WERI-Rb-1 (cell line): ENCODE results near the gene CTXND1.
A peak's percentile ranks its signal among the peaks of the same experiment; 100 is the strongest.
"Not testable (repeated sequence)": the region's sequence is repeated elsewhere in the genome, so short reads cannot be mapped to it uniquely, and the experiment has no call there.

Experiments
- DNase-seq: peaks from one replicate; pipeline ENCODE4 v3.0.0-alpha.2; 2020
- H3K27ac ChIP-seq: fragments of 250-450 bp; sonication (Bioruptor Pico); 2 replicates; pipeline ENCODE4 v1.5.1; 2020; ENCODE audit warnings: mild to moderate bottlenecking, moderate library complexity
- H3K27me3 ChIP-seq: fragments of 250-450 bp; sonication (Bioruptor Pico); 2 replicates; pipeline ENCODE4 v1.5.1; 2021; ENCODE audit warnings: mild to moderate bottlenecking, low read depth, moderate library complexity; ENCODE audit not compliant: insufficient read depth, severe bottlenecking
- H3K36me3 ChIP-seq: fragments of 250-450 bp; sonication (Bioruptor Pico); 2 replicates; pipeline ENCODE4 v1.5.1; 2020; ENCODE audit warnings: mild to moderate bottlenecking, moderate library complexity
- H3K4me3 ChIP-seq: 2 replicates; pipeline ENCODE4 v1.5.1; 2011; ENCODE audit warnings: low read depth, mild to moderate bottlenecking, control low read depth, low read length
- H3K9me3 ChIP-seq: fragments of 250-450 bp; sonication (Bioruptor Pico); 2 replicates; pipeline ENCODE4 v1.5.1; 2021; ENCODE audit warnings: mild to moderate bottlenecking, moderate library complexity; ENCODE audit not compliant: severe bottlenecking
- TF ChIP-seq, protein P1 (sequence below): IDR thresholded peaks from 2 replicates; pipeline ENCODE4 v1.5.1; 2011; ENCODE audit warnings: low read depth, mild to moderate bottlenecking, control low read depth, inconsistent platforms, low read length

CTXND1 gene

GRCh38 chr15:80252121-80252518 is at the start of gene CTXND1:
CTXND1 (minus strand) TSS chr15:80252213; CDS start chr15:80201949, 50,264 bp downstream.
- Histone ChIP-seq H3K4me3 (peak within 1 kb of the TSS; percentile 25), H3K36me3 (no peaks in the 10 kb centered on the region), H3K27ac (no peak within 1 kb of the TSS), H3K9me3 (peaks cover 3% of the 10 kb centered on the region), H3K27me3 (peaks cover 48% of the 10 kb centered on the region)
- TF ChIP-seq, protein P1, sequence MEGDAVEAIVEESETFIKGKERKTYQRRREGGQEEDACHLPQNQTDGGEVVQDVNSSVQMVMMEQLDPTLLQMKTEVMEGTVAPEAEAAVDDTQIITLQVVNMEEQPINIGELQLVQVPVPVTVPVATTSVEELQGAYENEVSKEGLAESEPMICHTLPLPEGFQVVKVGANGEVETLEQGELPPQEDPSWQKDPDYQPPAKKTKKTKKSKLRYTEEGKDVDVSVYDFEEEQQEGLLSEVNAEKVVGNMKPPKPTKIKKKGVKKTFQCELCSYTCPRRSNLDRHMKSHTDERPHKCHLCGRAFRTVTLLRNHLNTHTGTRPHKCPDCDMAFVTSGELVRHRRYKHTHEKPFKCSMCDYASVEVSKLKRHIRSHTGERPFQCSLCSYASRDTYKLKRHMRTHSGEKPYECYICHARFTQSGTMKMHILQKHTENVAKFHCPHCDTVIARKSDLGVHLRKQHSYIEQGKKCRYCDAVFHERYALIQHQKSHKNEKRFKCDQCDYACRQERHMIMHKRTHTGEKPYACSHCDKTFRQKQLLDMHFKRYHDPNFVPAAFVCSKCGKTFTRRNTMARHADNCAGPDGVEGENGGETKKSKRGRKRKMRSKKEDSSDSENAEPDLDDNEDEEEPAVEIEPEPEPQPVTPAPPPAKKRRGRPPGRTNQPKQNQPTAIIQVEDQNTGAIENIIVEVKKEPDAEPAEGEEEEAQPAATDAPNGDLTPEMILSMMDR = no peak
- no peak for DNase-seq

GRCh38 chr15:80301472-80301871 is 49.5 kb upstream of the CTXND1 start:
- Histone ChIP-seq H3K27me3 (no peaks in the 10 kb centered on the region), H3K9me3 (no peaks in the 10 kb centered on the region), H3K4me3 (no peak overlapping the region), H3K27ac (no peak overlapping the region), H3K36me3 (no peaks in the 10 kb centered on the region)
- DNase-seq = no peak
- TF ChIP-seq, protein P1 = no peak

DNA sequence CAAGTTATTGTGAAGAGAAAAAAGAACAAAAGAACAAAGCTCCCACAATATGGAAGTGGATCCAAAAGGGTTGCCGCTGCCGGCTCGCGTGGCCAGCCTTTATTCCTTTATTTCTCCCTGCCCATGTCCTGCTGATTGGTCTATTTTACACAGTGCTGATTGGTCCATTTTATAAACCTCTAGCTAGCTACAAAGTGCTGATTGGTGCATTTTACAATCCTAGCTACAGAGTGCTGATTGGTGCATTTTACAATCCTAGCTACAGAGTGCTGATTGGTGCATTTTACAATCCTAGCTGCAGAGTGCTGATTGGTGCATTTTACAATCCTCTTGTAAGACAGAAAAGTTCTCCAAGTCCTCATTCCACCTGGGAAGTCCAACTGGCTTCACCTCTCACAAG is 43.8 kb upstream of the CTXND1 start:
- not testable (repeated sequence) for H3K36me3 ChIP-seq, DNase-seq, H3K4me3 ChIP-seq, H3K27ac ChIP-seq, H3K9me3 ChIP-seq, H3K27me3 ChIP-seq

DNA sequence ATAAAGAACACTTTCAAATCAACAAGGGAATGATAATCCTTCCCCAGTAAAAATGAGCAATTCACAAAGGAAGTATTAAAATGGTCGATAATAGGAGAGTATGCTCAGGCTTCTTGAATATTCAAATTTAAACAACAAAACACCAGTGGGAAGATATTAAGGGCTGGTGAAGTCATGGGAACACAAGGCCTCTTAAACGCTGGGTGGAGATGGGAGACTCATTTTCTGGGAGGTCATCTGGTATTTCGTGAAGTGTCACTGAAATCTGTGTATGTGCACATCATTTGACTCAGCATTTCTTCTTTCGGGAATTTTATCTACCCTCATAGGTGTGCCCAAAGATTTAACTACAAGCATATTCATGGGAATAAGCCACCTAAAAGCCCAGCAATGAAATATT is 40.1 kb upstream of the CTXND1 start:
- no peaks in the 10 kb centered on the region for H3K27me3 ChIP-seq

DNA sequence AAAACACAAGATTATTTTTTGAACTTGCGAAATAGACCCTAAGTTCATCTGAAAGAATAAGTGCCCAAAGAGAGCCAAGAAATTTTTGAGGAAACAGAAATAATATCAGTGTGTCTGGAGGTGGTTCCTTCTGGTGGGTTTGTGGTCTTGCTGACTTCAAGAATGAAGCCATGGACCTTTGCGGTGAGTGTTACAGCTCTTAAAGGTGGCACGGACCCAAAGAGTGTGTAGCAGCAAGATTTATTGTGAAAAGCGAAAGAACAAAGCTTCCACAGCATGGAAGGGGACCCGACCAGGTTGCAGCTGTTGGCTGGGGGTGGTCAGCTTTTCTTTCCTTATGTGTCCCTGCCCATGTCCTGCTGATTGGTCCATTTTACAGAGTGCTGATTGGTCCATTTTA is 38.9 kb upstream of the CTXND1 start:
- H3K9me3 ChIP-seq, H3K27ac ChIP-seq, DNase-seq: not testable (repeated sequence)

More for the DNA sequence above, 40.1 kb upstream of the CTXND1 start:
- H3K27ac ChIP-seq = no peak overlapping the region
- DNase-seq = no peak
- H3K9me3 ChIP-seq = no peaks in the 10 kb centered on the region
- TF ChIP-seq, protein P1 = no peak
- H3K36me3 ChIP-seq = no peaks in the 10 kb centered on the region
- H3K4me3 ChIP-seq = no peak overlapping the region

DNA sequence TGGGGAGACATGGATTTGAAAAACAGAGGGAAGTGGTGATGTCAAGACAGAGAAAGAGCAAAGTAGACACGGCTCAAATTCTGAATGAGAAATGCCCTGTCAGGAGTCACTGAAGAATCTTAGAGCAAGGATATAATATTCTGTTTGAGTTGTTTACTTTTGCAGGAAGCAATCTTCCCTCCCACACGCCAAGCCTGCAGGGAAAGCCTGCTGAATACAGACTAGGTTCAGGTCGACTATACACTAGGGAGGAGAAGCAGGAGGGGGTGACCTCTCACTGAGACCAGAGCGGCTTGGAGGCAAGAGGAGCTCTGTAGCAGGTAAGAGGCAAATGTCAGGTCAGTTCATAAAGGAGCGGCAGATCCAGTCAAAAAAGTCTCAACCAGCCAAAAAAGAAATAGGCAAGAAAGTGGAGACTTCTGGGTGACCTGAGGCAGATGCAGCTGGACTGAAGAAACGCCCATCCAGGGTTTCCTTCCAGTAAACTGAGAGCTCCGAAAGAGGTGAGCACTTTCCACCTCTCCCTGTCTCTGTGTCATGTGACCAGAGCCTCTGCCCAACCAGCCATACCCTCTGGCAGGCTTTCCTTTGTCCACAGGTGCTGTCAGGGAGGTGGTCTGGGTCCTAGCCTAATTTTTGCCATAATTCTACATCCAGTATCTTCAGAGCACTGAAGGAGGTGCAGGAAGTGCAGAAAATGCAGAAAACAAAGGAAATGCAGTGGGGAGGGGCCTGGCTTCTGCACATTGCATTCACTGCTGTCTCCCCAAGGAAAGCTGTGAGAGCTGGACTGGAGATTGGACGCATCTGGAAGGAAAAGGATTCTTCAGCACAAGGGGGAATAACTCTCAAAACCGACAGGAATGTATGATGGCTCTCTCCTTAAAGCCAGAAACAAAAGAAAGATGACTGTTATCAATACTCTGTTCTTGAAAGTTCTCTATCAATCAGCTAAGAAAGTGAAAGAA is 37.8 kb upstream of the CTXND1 start:
- no peak overlapping the region for H3K27ac ChIP-seq

More for the DNA sequence above, 38.9 kb upstream of the CTXND1 start:
- H3K4me3 ChIP-seq, H3K36me3 ChIP-seq, H3K27me3 ChIP-seq: not testable (repeated sequence)

More for the DNA sequence above, 37.8 kb upstream of the CTXND1 start:
- no peak overlapping the region for H3K4me3 ChIP-seq
- H3K27me3 ChIP-seq = no peaks in the 10 kb centered on the region
- DNase-seq = no peak
- no peaks in the 10 kb centered on the region for H3K9me3 ChIP-seq
- H3K36me3 ChIP-seq = no peaks in the 10 kb centered on the region
- TF ChIP-seq, protein P1 = no peak
